GM18951 (cell line): ENCODE results near the gene GPR87.

Experiments
- POLR2A ChIP-seq: IDR thresholded peaks from 4 replicates; pipeline ENCODE4 v1.6.1; 2011; ENCODE audit warnings: mild to moderate bottlenecking; ENCODE audit not compliant: insufficient read length, insufficient read depth; ENCODE audit errors: extremely low read depth
- in situ Hi-C: fragments of 300-500 bp; cut with MboI; formaldehyde crosslinking; loops from one replicate; pipeline ENCODE4 v1.12.0; 2022; ENCODE audit warnings: low sequenced_read_pairs, mixed read lengths, inconsistent platforms; ENCODE audit not compliant: unreplicated experiment

The GPR87 gene

DNA sequence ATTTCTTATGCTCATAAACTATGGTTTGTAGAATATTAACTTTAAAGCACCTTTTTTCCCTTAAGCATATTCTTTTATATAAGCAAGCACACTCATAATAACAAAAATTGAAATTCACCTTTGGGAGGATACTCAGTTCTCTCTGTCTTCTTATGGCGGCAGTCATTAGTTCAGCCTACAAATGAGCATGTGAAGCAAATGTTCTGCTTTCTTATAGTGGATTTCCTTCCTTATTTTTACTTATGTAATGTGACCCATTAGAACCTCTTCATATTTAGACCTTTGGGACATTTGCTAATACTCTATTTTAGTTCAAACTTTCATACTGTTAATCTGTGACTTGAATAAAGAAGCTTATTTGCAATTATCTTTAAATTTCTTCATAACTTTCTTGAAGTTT lies 12.7 kb upstream of the GPR87 start, which contains the start of gene P2RY13:
P2RY13 (minus strand) TSS at position 187 of the 400 bp plus-strand sequence; CDS start at position 166, 21 bp downstream.
- in situ Hi-C loops: no loop called here
- TF ChIP-seq POLR2A: no peak

DNA sequence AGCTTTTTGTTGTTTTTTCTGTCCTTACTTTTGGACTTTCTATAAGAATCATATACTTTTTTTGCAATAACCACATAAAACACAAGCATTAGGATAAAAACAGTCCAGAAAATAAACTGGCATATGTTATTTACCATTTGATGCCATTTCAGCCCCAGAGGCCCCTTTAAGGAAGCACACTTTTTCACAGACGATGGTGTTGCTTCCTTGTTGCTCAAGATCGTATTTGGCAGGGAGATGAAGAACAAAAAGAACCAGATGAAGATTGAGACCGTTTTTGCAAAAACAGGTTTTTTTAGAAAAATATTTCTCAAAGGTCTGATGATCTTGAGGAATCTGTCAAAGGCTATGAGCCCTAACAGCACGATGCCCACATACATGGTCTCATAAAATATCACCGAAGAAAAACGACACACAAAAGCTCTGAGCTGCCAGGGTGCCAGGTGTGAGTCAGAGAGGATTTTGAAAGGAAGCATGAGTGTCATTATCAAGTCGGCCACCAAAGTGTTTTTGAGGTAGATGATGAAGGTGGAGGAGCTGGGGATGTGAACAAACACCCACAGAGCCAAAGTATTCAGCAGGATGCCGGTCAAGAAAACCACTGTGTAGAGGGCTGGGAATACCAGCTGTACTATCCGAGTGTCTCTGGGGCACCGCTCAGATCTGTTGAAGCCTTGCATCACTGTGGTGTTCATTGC lies 11.8 kb upstream of the GPR87 start:
- in situ Hi-C loops: no loop called here
- no peak for TF ChIP-seq POLR2A

DNA sequence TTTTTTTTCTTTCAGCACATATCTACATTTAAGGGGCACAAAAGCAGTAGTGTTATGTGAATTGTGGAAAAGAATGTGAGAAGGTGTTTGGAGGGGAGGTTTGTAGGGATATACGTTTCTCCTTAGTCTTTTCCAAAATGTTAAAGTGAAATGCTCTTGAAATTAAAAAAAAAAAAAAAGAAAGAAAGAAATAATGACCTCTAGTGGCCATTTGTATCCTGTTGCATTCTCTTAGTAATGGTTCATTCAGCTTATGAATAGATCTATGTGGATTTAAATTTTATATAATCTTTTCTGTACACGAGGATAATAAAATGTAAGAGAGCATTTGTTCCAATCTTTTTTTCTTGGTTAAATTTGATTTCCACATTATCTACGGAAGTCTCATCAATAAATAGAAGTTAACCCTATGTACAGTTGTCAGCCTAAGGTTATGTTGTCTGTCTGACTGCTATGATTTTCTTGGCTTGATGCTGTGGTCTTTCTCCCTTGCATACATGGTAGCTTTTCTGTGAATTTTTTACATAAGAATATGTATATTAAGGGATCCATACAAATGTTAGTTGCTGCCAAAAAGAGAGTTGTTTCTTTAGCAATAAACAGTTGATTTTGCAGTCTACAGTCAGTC lies 11.1 kb upstream of the GPR87 start:
- in situ Hi-C loops: no loop called here
- TF ChIP-seq POLR2A: no peak

DNA sequence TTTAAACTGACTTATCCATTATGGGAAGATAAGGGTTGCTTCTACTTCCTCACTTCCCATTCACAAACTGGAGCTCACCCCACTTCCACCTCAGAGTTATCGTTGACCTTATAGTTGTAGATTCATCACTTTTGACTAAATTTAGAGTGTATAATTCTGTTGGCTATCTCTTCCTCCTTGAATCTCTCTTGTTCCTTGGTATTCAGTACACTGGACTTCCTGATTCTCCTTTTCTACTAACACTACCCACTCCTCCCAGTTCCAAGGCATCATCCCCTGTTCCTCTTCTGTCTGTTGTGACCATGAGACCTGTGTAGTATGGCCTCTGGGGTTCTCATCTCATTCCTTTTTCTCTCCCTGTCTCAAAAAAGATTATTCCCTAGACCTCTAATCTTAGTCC lies 5.9 kb upstream of the GPR87 start:
- no peak for TF ChIP-seq POLR2A
- in situ Hi-C loops: no loop called here

DNA sequence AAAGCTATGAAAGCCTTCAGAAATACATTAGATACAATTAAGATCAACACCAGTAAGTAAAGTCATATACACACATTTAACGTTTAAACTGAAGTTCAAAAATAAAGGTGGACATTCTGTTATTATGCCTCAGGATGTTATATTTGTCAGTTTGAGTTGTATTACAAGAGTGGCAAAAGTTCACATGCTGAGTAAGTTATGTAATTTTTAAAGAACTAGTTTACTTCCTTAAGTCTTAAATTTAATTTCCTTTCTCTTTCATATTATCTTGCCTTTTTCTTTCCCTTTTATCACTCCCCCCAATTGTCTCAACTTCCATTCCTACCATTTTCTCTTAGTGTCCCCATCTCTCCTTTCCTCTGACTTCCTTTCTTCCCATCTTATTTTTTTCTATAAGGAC lies 4.9 kb upstream of the GPR87 start:
- in situ Hi-C loops: no loop called here
- no peak for TF ChIP-seq POLR2A

DNA sequence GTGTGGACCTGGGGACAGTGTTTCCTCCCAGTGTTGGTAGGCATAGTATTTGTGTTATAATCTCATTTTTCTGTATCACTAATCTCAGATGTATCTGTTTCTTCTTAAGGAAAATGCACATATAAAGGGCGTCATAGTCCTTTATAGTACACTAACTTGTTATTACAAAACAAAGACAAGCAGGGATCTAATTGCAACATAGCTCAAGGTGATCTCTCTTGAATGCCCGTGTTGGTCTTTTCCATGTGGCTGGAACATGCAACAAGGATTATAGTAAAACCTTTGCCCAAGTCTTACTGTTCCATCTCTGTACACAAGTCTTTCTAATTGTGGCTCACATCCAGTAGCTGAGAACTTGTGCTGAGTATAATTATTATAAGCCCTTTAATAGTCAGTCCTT lies 3.5 kb upstream of the GPR87 start:
- no peak for TF ChIP-seq POLR2A

GRCh38 chr3:151319628-151320027 lies 3.0 kb upstream of the GPR87 start:
- TF ChIP-seq POLR2A: no peak
- in situ Hi-C loops: no loop called here

More for the DNA sequence above, 3.5 kb upstream of the GPR87 start:
- in situ Hi-C loops: no loop called here

GRCh38 chr3:151318991-151319390 lies 2.4 kb upstream of the GPR87 start:
- in situ Hi-C loops: no loop called here

DNA sequence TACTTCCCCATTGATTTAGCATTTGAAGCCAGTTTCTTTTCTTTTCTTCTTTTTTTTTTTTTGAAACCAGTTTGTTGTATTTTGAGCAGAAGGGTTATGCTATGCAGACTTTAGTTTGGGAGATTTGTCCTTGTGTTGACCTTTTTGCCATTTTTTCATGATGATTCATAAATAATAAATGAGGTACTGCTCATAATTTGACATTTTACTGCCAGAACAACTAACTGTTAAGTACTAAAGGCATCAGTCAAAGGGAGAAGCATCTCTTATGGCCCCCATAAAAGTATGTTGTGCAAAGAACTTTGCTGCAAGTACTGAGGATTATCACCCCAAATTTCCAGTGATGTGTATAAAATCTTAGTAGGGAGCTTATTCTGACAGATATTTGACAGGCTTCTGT lies 1.7 kb upstream of the GPR87 start:
- in situ Hi-C loops: no loop called here
- TF ChIP-seq POLR2A: no peak

More at GRCh38 chr3:151318991-151319390, 2.4 kb upstream of the GPR87 start:
- TF ChIP-seq POLR2A: no peak

DNA sequence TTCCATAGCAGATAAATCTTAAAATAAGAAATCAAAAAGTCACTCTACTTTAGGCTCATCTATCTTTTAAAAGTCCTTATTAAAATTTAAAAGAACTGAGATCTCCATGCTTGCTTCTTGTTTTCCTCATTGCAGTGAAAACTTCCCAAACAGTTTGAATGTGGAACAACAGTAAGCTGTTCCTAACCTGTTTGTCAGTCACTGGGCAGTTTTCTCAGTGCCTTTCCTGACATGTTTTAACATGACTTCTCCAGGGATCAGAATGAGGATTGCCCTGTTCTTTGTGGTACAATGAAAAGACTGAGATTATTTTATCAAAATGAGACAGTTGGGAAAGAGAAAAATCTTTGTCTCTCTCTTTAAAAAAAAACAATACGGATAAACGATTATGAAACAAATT lies 774 bp downstream of the GPR87 start:
- in situ Hi-C loops: no loop called here
- TF ChIP-seq POLR2A: no peak

- no peak for TF ChIP-seq POLR2A
- in situ Hi-C loops: no loop called here
Observed at GRCh38 chr3:151315136-151315535, 1.5 kb downstream of the GPR87 start.

GRCh38 chr3:151314593-151314992 lies 2.0 kb downstream of the GPR87 start:
- in situ Hi-C loops: no loop called here
- TF ChIP-seq POLR2A: no peak

DNA sequence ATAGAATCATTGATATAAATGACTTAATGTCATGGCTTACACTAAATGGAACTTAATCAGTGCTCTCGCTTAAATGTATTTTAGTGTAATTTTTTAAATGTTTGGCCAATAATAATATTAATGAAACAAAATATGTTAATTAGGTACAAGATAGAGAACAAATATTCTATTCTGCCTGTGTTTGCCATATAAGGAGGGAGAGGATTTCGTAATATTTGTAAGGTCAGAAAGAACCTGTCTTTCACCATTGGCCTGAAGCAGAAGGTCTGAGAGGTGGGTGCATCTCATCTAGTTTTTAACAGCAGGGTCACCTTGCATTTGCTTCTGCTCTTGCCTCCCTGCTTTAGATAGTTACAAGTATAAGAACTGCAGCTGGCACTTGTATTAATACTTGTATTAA lies 2.5 kb downstream of the GPR87 start:
- no peak for TF ChIP-seq POLR2A
- in situ Hi-C loops: no loop called here

- in situ Hi-C loops: no loop called here
Observed at GRCh38 chr3:151312972-151313371, 3.6 kb downstream of the GPR87 start.

GRCh38 chr3:151309566-151309965 lies 7.1 kb downstream of the GPR87 start:
- no peak for TF ChIP-seq POLR2A
- in situ Hi-C loops: no loop called here

More at GRCh38 chr3:151312972-151313371, 3.6 kb downstream of the GPR87 start:
- TF ChIP-seq POLR2A: no peak
